Retinal pigment epithelial cell (primary cell): ENCODE data around the gene SLC35B4.

Experiments
- DNase-seq: peaks from one replicate; pipeline ENCODE4 v3.0.0-alpha.2; 2010; ENCODE audit warnings: low read depth
- H3K4me3 ChIP-seq: 2 replicates; pipeline ENCODE4 v1.5.1; 2011; ENCODE audit warnings: mild to moderate bottlenecking, low read length, control low read depth, moderate library complexity
- CTCF ChIP-seq: conservative IDR thresholded peaks from 2 replicates; pipeline ENCODE4 v1.5.1; 2011; ENCODE audit warnings: low read depth, low read length, control low read depth, inconsistent platforms

The SLC35B4 gene

GRCh38 chr7:134316539-134317344, at the start of gene SLC35B4:
SLC35B4 (minus strand) TSS chr7:134316930; CDS start chr7:134316751, 179 bp downstream.
- DNase-seq: peak; percentile 95
- TF ChIP-seq CTCF: peak; percentile 30
- peak within 1 kb of the TSS; percentile 77 for H3K4me3 ChIP-seq

- TF ChIP-seq CTCF: no peak
- no peak for DNase-seq
- H3K4me3 ChIP-seq: no peak overlapping the region
These were observed 49.8 kb upstream of the SLC35B4 start for GRCh38 chr7:134366481-134366880.

GRCh38 chr7:134365341-134366054, 48.8 kb upstream of the SLC35B4 start:
- no peak overlapping the region for H3K4me3 ChIP-seq
- TF ChIP-seq CTCF: no peak
- DNase-seq: no peak

GRCh38 chr7:134364619-134365037, 47.9 kb upstream of the SLC35B4 start:
- DNase-seq: no peak
- TF ChIP-seq CTCF: no peak
- no peak overlapping the region for H3K4me3 ChIP-seq

GRCh38 chr7:134362587-134363483, 46.1 kb upstream of the SLC35B4 start:
- H3K4me3 ChIP-seq: no peak overlapping the region
- no peak for DNase-seq
- TF ChIP-seq CTCF: no peak

- H3K4me3 ChIP-seq: no peak overlapping the region
- no peak for DNase-seq
- no peak for TF ChIP-seq CTCF
These were observed 43.2 kb upstream of the SLC35B4 start for GRCh38 chr7:134359787-134360432.
